Transverse colon (tissue), 4 donors: ENCODE data around the gene SLX4. TPM values are rescaled to one million over a fixed set of nuclear protein-coding genes. Genes with fewer than 3 reads are reported as not detected.

Experiments
- DNase-seq: peaks from one replicate; pipeline ENCODE4 v3.0.0-alpha.2; 2019
- H3K27ac ChIP-seq, 4 donors: fragments of 200-600 bp; sonication (generic); 2 replicates each; pipeline ENCODE4 v1.5.1; 2016 to 2018; ENCODE audit warnings: inconsistent platforms in 4 of 4
- H3K27me3 ChIP-seq: fragments of 200-600 bp; sonication (generic); 2 replicates; pipeline ENCODE4 v1.5.1; 2017; ENCODE audit warnings: inconsistent platforms
- H3K36me3 ChIP-seq, 4 donors: fragments of 200-600 bp; sonication (generic); 2 replicates each; pipeline ENCODE4 v1.5.1; 2017 to 2019; ENCODE audit warnings: inconsistent platforms in 4 of 4
- H3K4me1 ChIP-seq, 4 donors: fragments of 200-600 bp; sonication (generic); 2 replicates each; pipeline ENCODE4 v1.5.1; 2017 to 2020; ENCODE audit warnings: inconsistent platforms in 4 of 4
- H3K4me3 ChIP-seq, 4 donors: fragments of 200-600 bp; sonication (generic); 1 replicate in 1 of 4; 2 replicates in 3 of 4; pipeline versions ENCODE4 v1.5.1 to v1.6.1; 2017 to 2019; ENCODE audit warnings: inconsistent platforms in 4 of 4
- H3K9me3 ChIP-seq, 2 donors: fragments of 200-600 bp; sonication (generic); 2 replicates each; pipeline ENCODE4 v1.5.1; 2017 to 2019; ENCODE audit warnings: inconsistent platforms in 2 of 2
- CTCF ChIP-seq, 5 experiments: fragments of 200-600 bp in 3 of 5; fragments of 450-650 bp in 2 of 5; sonication (generic) in 3 of 5; IDR thresholded peaks; 1 replicate in 2 of 5; 2 replicates in 3 of 5; pipeline ENCODE4 v1.5.1; 2016 to 2017; ENCODE audit warnings: antibody characterized with exemption in 5 of 5, inconsistent platforms in 3 of 5, mild to moderate bottlenecking in 2 of 5, moderate library complexity in 1 of 5
- EP300 ChIP-seq: sonication (generic); formaldehyde crosslinking; IDR thresholded peaks from one replicate; pipeline ENCODE4 v1.6.1; 2017; ENCODE audit warnings: antibody characterized with exemption, low read depth
- POLR2A ChIP-seq: fragments of 450-650 bp; IDR thresholded peaks from one replicate; pipeline ENCODE4 v1.6.1; 2016; ENCODE audit warnings: antibody characterized with exemption, mild to moderate bottlenecking, moderate library complexity
- POLR2AphosphoS5 ChIP-seq, 3 donors: sonication (generic); formaldehyde crosslinking; IDR thresholded peaks; one replicate each; pipeline ENCODE4 v1.6.1; 2016; ENCODE audit warnings: antibody characterized with exemption in 3 of 3
- WGBS, 2 donors: methylation state at CpG; one replicate each; pipeline ENCODE4 v1.1.5; 2018; ENCODE audit warnings: low coverage in 1 of 2; 5-methylcytosine and 5-hydroxymethylcytosine counted together
- in situ Hi-C, 4 donors: fragments of 200-750 bp; cut with MboI; loops; one replicate each; pipeline versions ENCODE4 v1.15.0 to v1.15.1; 2017; ENCODE audit warnings: low sequenced_read_pairs in 3 of 4, low pct_ligation_motif_present in 1 of 4, low pct_unique_long_range_greater_than_20kb in 1 of 4
- intact Hi-C: fragments of 100-400 bp; cut with DNase I; formaldehyde crosslinking; loops from one replicate; pipeline ENCODE4 v1.15.1; 2023; ENCODE audit warnings: low total_unique reads
- total RNA-seq, 4 donors: library from RNA; depleted of rRNA; stranded (reverse); fragments of >200 nt; gene quantifications; one replicate each; pipeline ENCODE4 v1.1.0, GENCODE V29; 2016

The SLX4 gene
- total RNA-seq, 4 donors from 2014 or later = 3.0 to 11.5 (median 4.9) TPM

DNA sequence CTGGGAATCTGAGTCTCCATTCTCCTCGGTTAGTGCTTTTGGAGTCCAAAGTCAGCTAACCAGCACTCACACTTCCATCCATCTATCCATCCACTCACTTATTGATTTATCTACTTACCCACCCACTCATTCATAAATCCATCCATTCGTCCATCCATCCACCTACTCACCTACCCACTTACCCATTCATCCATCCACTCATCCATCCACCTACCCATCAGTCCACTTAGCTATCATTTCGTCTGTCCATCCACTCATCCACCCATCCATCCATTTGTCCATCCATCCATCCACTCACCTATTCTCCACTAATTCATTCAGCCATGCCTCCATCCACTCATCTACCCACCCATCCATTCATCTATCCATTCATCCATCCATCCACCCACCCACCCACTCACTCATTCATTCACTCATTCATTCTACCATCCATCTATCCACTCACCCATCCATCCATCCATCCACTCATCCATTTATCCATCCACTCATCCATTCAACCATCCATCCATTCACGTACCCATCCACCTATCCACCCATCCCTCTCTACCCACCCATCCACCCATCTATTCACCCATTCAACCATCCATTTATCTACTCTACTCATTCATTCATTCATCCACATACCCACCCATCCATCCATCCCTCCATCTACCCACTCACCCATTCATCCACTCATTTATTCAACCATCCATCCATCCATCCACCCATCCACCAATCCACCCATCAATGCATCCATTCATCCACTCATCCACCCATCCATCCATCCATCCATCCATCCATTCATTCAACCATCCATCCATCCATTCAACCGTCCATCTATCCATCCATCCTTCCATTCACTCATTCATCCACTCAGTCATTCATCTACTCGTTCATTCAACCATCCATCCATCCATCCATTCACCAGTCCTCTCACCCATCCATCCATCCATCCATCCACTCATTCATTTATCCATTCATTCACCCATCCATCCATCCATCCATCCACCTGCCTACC is 60.3 kb downstream of the SLX4 start:
- Histone ChIP-seq H3K36me3 (no peaks in the 10 kb centered on the region), H3K27ac (no peak overlapping the region), H3K9me3 (no peaks in the 10 kb centered on the region), H3K4me1 (no peaks in the 10 kb centered on the region), H3K27me3 (no peaks in the 10 kb centered on the region), H3K4me3 (no peak overlapping the region)
- intact Hi-C loops = no loop called here
- DNase-seq = no peak
- 91 to 94% methylated on average over 5 to 6 of the region's 6 CpGs for WGBS, 2 donors
- TF ChIP-seq CTCF (IDR thresholded peaks at IDR 0.05) (no peak), EP300 (no peak), POLR2AphosphoS5 (IDR thresholded peaks at IDR 0.05) (no peak), POLR2A (no peak)
- in situ Hi-C loops = no loop called here

DNA sequence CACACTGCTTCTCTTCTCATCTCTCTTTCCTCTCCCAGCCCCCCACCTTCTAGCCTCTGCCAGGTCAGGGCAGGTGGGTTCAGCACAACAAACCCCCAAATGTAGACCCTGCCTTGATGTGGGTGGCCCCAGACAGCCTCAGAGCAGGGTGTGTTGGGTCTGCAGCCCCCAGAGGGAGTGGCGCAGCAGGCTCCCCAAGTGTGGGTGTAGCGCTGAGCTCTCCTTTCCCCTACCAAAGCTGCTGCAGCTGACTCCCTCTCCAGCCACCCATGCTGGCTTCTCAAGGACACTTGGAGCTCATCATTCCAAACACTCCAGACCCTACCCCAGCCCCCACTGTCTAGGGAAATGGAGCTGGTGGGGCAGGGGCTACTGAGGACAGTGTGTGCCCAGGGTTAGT is 61.5 kb downstream of the SLX4 start:
- Histone ChIP-seq H3K27ac (no peak overlapping the region), H3K36me3 (no peaks in the 10 kb centered on the region), H3K27me3 (no peaks in the 10 kb centered on the region), H3K4me1 (no peaks in the 10 kb centered on the region), H3K4me3 (no peak overlapping the region), H3K9me3 (no peaks in the 10 kb centered on the region)
- TF ChIP-seq POLR2A (no peak), POLR2AphosphoS5 (IDR thresholded peaks at IDR 0.05) (no peak), EP300 (no peak), CTCF (IDR thresholded peaks at IDR 0.05) (no peak)
- DNase-seq = no peak
- intact Hi-C loops = no loop called here
- in situ Hi-C loops = no loop called here
- 100% methylated on average over 1 of the region's 2 CpGs; no CpG with 5 or more reads in 1 of the 2 donors for WGBS, 2 donors

DNA sequence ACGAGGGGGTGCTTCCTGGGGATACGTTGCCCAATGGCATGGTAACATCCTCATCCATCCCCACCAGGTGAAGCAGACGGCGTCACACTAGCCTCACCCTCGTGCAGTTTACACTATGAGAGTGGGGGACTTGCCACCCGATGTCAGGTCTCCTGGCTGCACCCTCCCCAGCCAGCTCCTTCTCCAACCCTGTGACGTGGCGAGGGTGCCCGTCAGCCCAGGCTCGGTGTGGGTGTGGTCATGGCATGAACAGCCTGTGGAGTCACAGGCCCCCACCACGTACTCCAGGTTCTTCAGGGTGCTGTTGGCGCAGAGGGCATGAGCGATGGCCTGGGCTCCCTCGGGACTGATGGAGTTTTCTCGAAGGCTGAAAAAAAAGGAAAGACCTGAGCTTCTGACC is 62.5 kb downstream of the SLX4 start:
- in situ Hi-C loops = no loop called here
- no peaks in the 10 kb centered on the region for H3K27me3 ChIP-seq
- 91% methylated on average over 15 of the region's 15 CpGs; no CpG with 5 or more reads in 1 of the 2 donors for WGBS, 2 donors
- H3K27ac ChIP-seq = no peak overlapping the region
- no peak for DNase-seq
- TF ChIP-seq POLR2AphosphoS5 (IDR thresholded peaks at IDR 0.05) (no peak), POLR2A (no peak), EP300 (no peak), CTCF (IDR thresholded peaks at IDR 0.05) (no peak)
- no peaks in the 10 kb centered on the region for H3K9me3 ChIP-seq
- H3K36me3 ChIP-seq = no peaks in the 10 kb centered on the region
- H3K4me1 ChIP-seq = no peaks in the 10 kb centered on the region
- intact Hi-C loops = no loop called here
- no peak overlapping the region for H3K4me3 ChIP-seq

GRCh38 chr16:3548445-3548844 is 63.0 kb downstream of the SLX4 start:
- in situ Hi-C loops (no loop called here), intact Hi-C loops (no loop called here)
- no peaks in the 10 kb centered on the region for H3K9me3 ChIP-seq
- no peaks in the 10 kb centered on the region for H3K4me1 ChIP-seq
- no peaks in the 10 kb centered on the region for H3K36me3 ChIP-seq
- no peak overlapping the region for H3K4me3 ChIP-seq
- no peak for DNase-seq
- no peaks in the 10 kb centered on the region for H3K27me3 ChIP-seq
- TF ChIP-seq POLR2AphosphoS5 (IDR thresholded peaks at IDR 0.05) = no peak
- no peak for TF ChIP-seq EP300
- TF ChIP-seq POLR2A = no peak
- TF ChIP-seq CTCF (IDR thresholded peaks at IDR 0.05) = no peak
- WGBS, 2 donors = 82% methylated on average over 10 of the region's 10 CpGs; no CpG with 5 or more reads in 1 of the 2 donors
- no peak overlapping the region for H3K27ac ChIP-seq
